H1 (cell line): ENCODE data around the gene ABCD1. TPM values are rescaled to one million over a fixed set of nuclear protein-coding genes. Genes with fewer than 3 reads are reported as not detected.

Experiments used
- CTCF ChIA-PET: fragments of 300-600 bp; sonication (Branson Sonifier 250); formaldehyde crosslinking; loops from one replicate; lab custom pipeline; 2021; ENCODE audit not compliant: partially characterized antibody; lab: Charles Lee
- POLR2A ChIA-PET: fragments of 300-600 bp; sonication (Branson Sonifier 250); formaldehyde crosslinking; loops from one replicate; lab custom pipeline; 2021; ENCODE audit warnings: inconsistent platforms; ENCODE audit not compliant: partially characterized antibody; lab: Charles Lee
- DNase-seq, 2 experiments: peaks; one replicate each; pipeline versions ENCODE4 v3.0.0 to v3.0.0-alpha.2; 2010 to 2022; ENCODE audit warnings: low spot score in 2 of 2, low read depth in 1 of 2, mixed read lengths in 1 of 2
- FAIRE-seq: peaks from 2 replicates; lab custom pipeline; 2011; peaks lifted over from hg19 to GRCh38; lab: Jason Lieb, UNC
- H2AFZ ChIP-seq: 2 replicates; pipeline ENCODE4 v1.8.1; 2012; ENCODE audit warnings: low read length, inconsistent platforms
- H2AK5ac ChIP-seq: 2 replicates; pipeline ENCODE4 v1.6.1; 2013; ENCODE audit warnings: low read depth, low read length
- H2BK120ac ChIP-seq: replicated peaks from 2 replicates; pipeline ENCODE3; 2013; ENCODE audit warnings: low read depth, low read length, inconsistent platforms
- H2BK12ac ChIP-seq: 2 replicates; pipeline ENCODE4 v1.6.1; 2013; ENCODE audit warnings: low read depth, low read length
- H2BK15ac ChIP-seq: 2 replicates; pipeline ENCODE4 v1.6.1; 2013; ENCODE audit warnings: low read length
- H2BK20ac ChIP-seq: 2 replicates; pipeline ENCODE4 v1.6.1; 2013; ENCODE audit warnings: low read length
- H2BK5ac ChIP-seq: 2 replicates; pipeline ENCODE4 v1.6.1; 2013; ENCODE audit warnings: low read depth, low read length
- H3K14ac ChIP-seq: 2 replicates; pipeline ENCODE4 v1.6.1; 2013; ENCODE audit warnings: inconsistent platforms; ENCODE audit not compliant: insufficient read length
- H3K18ac ChIP-seq: 2 replicates; pipeline ENCODE4 v1.6.1; 2013; ENCODE audit warnings: low read length; ENCODE audit errors: extremely low read depth
- H3K23ac ChIP-seq: 2 replicates; pipeline ENCODE4 v1.6.1; 2013; ENCODE audit warnings: inconsistent platforms; ENCODE audit not compliant: insufficient read length
- H3K23me2 ChIP-seq: 2 replicates; pipeline ENCODE4 v1.6.1; 2013; ENCODE audit warnings: low read depth, low read length
- H3K27ac ChIP-seq: 2 replicates; pipeline ENCODE4 v1.6.1; 2011; ENCODE audit warnings: low read depth, low read length, inconsistent platforms
- H3K27me3 ChIP-seq, 4 experiments: replicated peaks in 1 of 4; 1 replicate in 1 of 4; 2 replicates in 3 of 4; pipeline versions ENCODE4 v1.6.1 to v1.8.1; 2011 to 2013; ENCODE audit warnings: low read length in 3 of 4, mild to moderate bottlenecking in 3 of 4, inconsistent platforms in 2 of 4, mixed read lengths in 2 of 4, moderate library complexity in 1 of 4; ENCODE audit not compliant: control insufficient read depth in 3 of 4, insufficient read depth in 3 of 4; ENCODE audit errors: extremely low read depth in 1 of 4
- H3K36me3 ChIP-seq, 4 experiments: 2 replicates each; pipeline versions ENCODE4 v1.6.1 to v1.8.1; 2011 to 2013; ENCODE audit warnings: mild to moderate bottlenecking in 4 of 4, low read length in 3 of 4, moderate library complexity in 2 of 4, control low read depth in 1 of 4, inconsistent platforms in 1 of 4; ENCODE audit not compliant: insufficient read depth in 4 of 4, control insufficient read depth in 2 of 4
- H3K4ac ChIP-seq: replicated peaks from 2 replicates; pipeline ENCODE3; 2013; ENCODE audit warnings: low read length, low read depth, mixed read lengths, inconsistent platforms; ENCODE audit not compliant: insufficient read length
- H3K4me1 ChIP-seq, 4 experiments: replicated peaks in 1 of 4; 1 replicate in 1 of 4; 2 replicates in 3 of 4; pipeline versions ENCODE4 v1.6.1 to v1.8.1; 2011 to 2013; ENCODE audit warnings: low read length in 3 of 4, inconsistent platforms in 2 of 4, mixed read lengths in 1 of 4; ENCODE audit not compliant: insufficient read depth in 4 of 4, control insufficient read depth in 3 of 4
- H3K4me2 ChIP-seq, 2 experiments: 2 replicates each; pipeline versions ENCODE4 v1.6.1 to v1.8.1; 2011 to 2013; ENCODE audit warnings: low read depth in 2 of 2, low read length in 2 of 2, control low read depth in 1 of 2, inconsistent platforms in 1 of 2, mild to moderate bottlenecking in 1 of 2; ENCODE audit not compliant: insufficient read depth in 1 of 2
- H3K4me3 ChIP-seq, 4 experiments: fragments of 200-600, 300-600 bp in 1 of 4; sonication (generic), shearing (Covaris generic), sonication (Bioruptor Twin) in 1 of 4; 2 replicates each; pipeline versions ENCODE4 v1.5.1 to v1.8.1; 2011 to 2016; ENCODE audit warnings: low read length in 4 of 4, low read depth in 3 of 4, control low read depth in 2 of 4, inconsistent platforms in 2 of 4, mild to moderate bottlenecking in 2 of 4, mixed read lengths in 1 of 4, moderate library complexity in 1 of 4; ENCODE audit not compliant: insufficient read depth in 2 of 4; ENCODE audit errors: extremely low read depth in 1 of 4
- H3K56ac ChIP-seq: replicated peaks from 2 replicates; pipeline ENCODE3; 2013; ENCODE audit warnings: low read depth, mild to moderate bottlenecking, mixed read lengths, low read length, inconsistent platforms; ENCODE audit not compliant: insufficient read length
- H3K79me1 ChIP-seq: 2 replicates; pipeline ENCODE4 v1.6.1; 2013; ENCODE audit warnings: low read depth, low read length, control low read depth
- H3K79me2 ChIP-seq, 2 experiments: 2 replicates each; pipeline versions ENCODE4 v1.6.1 to v1.8.1; 2012 to 2013; ENCODE audit warnings: low read length in 2 of 2, mild to moderate bottlenecking in 2 of 2, inconsistent platforms in 1 of 2; ENCODE audit not compliant: insufficient read depth in 2 of 2, control insufficient read depth in 1 of 2
- H3K9ac ChIP-seq, 4 experiments: replicated peaks in 1 of 4; 1 replicate in 1 of 4; 2 replicates in 3 of 4; pipeline versions ENCODE4 v1.6.1 to v1.8.1; 2011 to 2013; ENCODE audit warnings: low read depth in 3 of 4, low read length in 3 of 4, control low read depth in 2 of 4, mild to moderate bottlenecking in 2 of 4, moderate library complexity in 2 of 4, inconsistent platforms in 1 of 4; ENCODE audit errors: extremely low read depth in 1 of 4
- H3K9me3 ChIP-seq, 2 experiments: 2 replicates each; pipeline versions ENCODE4 v1.6.1 to v1.8.1; 2012 to 2013; ENCODE audit warnings: mild to moderate bottlenecking in 2 of 2, moderate library complexity in 2 of 2, control low read depth in 1 of 2, inconsistent platforms in 1 of 2, low read depth in 1 of 2, low read length in 1 of 2, mixed read lengths in 1 of 2; ENCODE audit not compliant: insufficient read depth in 2 of 2
- H4K20me1 ChIP-seq, 2 experiments: replicated peaks in 1 of 2; 2 replicates each; pipeline versions ENCODE3 to v1.8.1; 2011 to 2013; ENCODE audit warnings: inconsistent platforms in 2 of 2, low read length in 2 of 2, mild to moderate bottlenecking in 1 of 2; ENCODE audit not compliant: insufficient read depth in 2 of 2, control insufficient read depth in 1 of 2
- H4K5ac ChIP-seq: 2 replicates; pipeline ENCODE4 v1.6.1; 2013; ENCODE audit warnings: low read length, low read depth, mixed read lengths, inconsistent platforms; ENCODE audit not compliant: insufficient read length
- H4K8ac ChIP-seq: 2 replicates; pipeline ENCODE4 v1.8.0; 2013; ENCODE audit warnings: mild to moderate bottlenecking, moderate library complexity, low read length, inconsistent platforms; ENCODE audit not compliant: insufficient read depth; ENCODE audit errors: extremely low read depth
- H4K91ac ChIP-seq: replicated peaks from 2 replicates; pipeline ENCODE3; 2013; ENCODE audit warnings: low read length, mixed read lengths, inconsistent platforms; ENCODE audit not compliant: insufficient read length
- EZH2 ChIP-seq: fragments of 200-600 bp; sonication (generic); IDR thresholded peaks from 2 replicates; pipeline ENCODE4 v1.7.1; 2012; ENCODE audit warnings: low read depth, mild to moderate bottlenecking, moderate library complexity, low read length, inconsistent platforms; ENCODE audit not compliant: severe bottlenecking
- GABPA ChIP-seq: IDR thresholded peaks from 2 replicates; pipeline ENCODE4 v1.6.1; 2011; ENCODE audit warnings: mild to moderate bottlenecking, low read length, moderate library complexity, borderline replicate concordance; ENCODE audit not compliant: insufficient read depth
- GTF2F1 ChIP-seq: IDR thresholded peaks from 2 replicates; pipeline ENCODE4 v1.6.1; 2012; ENCODE audit warnings: low read depth, low read length, improper control_type of control experiment, borderline replicate concordance
- HDAC6 ChIP-seq: IDR thresholded peaks from one replicate; pipeline ENCODE4 v1.7.1; 2012; ENCODE audit warnings: low read depth, mild to moderate bottlenecking, inconsistent platforms, low read length, moderate library complexity
- PHF8 ChIP-seq: fragments of 200-600 bp; sonication (generic); conservative IDR thresholded peaks from 2 replicates; pipeline ENCODE4 v1.7.1; 2012; ENCODE audit warnings: low read depth, mild to moderate bottlenecking, inconsistent platforms, low read length, moderate library complexity
- POLR2A ChIP-seq, 2 experiments: IDR thresholded peaks; 1 replicate in 1 of 2; 2 replicates in 1 of 2; pipeline ENCODE4 v1.6.1; 2011; ENCODE audit warnings: low read depth in 2 of 2, low read length in 2 of 2, mild to moderate bottlenecking in 2 of 2; ENCODE audit errors: control extremely low read depth in 1 of 2
- POLR2AphosphoS5 ChIP-seq: IDR thresholded peaks from 2 replicates; pipeline ENCODE4 v1.6.1; 2011; ENCODE audit warnings: low read depth, low read length
- SIRT6 ChIP-seq: IDR thresholded peaks from one replicate; pipeline ENCODE4 v1.7.1; 2012; ENCODE audit warnings: low read length, inconsistent platforms
- SIX5 ChIP-seq: IDR thresholded peaks from 2 replicates; pipeline ENCODE4 v1.6.1; 2011; ENCODE audit warnings: mild to moderate bottlenecking, low read depth, low read length
- SP2 ChIP-seq: IDR thresholded peaks from 2 replicates; pipeline ENCODE4 v1.6.1; 2012; ENCODE audit warnings: mild to moderate bottlenecking, low read length, inconsistent platforms
- TAF1 ChIP-seq: IDR thresholded peaks from 2 replicates; pipeline ENCODE4 v1.6.1; 2011; ENCODE audit warnings: mild to moderate bottlenecking, low read depth, low read length
- TEAD4 ChIP-seq: IDR thresholded peaks from 2 replicates; pipeline ENCODE4 v1.6.1; 2012; ENCODE audit warnings: low read depth, low read length, inconsistent platforms, mixed read lengths
- ZNF274 ChIP-seq: IDR thresholded peaks from 2 replicates; pipeline ENCODE4 v1.7.0; 2012; ENCODE audit warnings: low read length, borderline replicate concordance; ENCODE audit errors: extremely low read depth
- WGBS, 2 experiments: shearing (Covaris generic) in 1 of 2; methylation state at CpG; one replicate each; pipeline versions ENCODE4 v1.1.6 to v1.1.7; 2013 to 2015; ENCODE audit warnings: low lambda C conversion rate in 2 of 2, mixed read lengths in 2 of 2, inconsistent platforms in 1 of 2, low coverage in 1 of 2, missing lambda C conversion rate in 1 of 2; ENCODE audit not compliant: insufficient replicate concordance in 2 of 2, insufficient coverage in 1 of 2, insufficient read length in 1 of 2; ENCODE audit errors: extremely low coverage in 1 of 2, missing lambda C conversion rate in 1 of 2; 5-methylcytosine and 5-hydroxymethylcytosine counted together
- polyA plus RNA-seq, 7 experiments: library from polyadenylated mRNA; depleted of rRNA in 3 of 7; stranded (reverse) in 5 of 7; unstranded in 2 of 7; fragments of >200 nt in 5 of 7; fragments of 200-250 nt in 2 of 7; gene quantifications; 1 replicate in 5 of 7; 2 replicates in 1 of 7; 4 replicates in 1 of 7; pipeline versions ENCODE4 v1.2.1 to v1.2.3, GENCODE V29; 2011 to 2013; ENCODE audit warnings: missing spikeins in 2 of 7, mixed read lengths in 2 of 7
- total RNA-seq: library from RNA; stranded (reverse); fragmentation: NEBNext Ultra II Directional; extraction: Animal tissue kit (Norgen Biotek cat#: 25700); gene quantifications from 2 replicates; pipeline ENCODE4 v1.2.1, GENCODE V29; 2021

ABCD1 gene
- total and polyA plus RNA-seq, 2 of the 8 experiments (the other 6 are each of a cell fraction or from before 2014, with no cell fraction given): 3.1 to 6.6 TPM

GRCh38 chrX:153707406-153707805 lies 17.2 kb upstream of the ABCD1 start:
- no peak overlapping the region for H3K27ac ChIP-seq
- H3K56ac ChIP-seq: no peak overlapping the region
- H3K4me3 ChIP-seq: no peak overlapping the region
- no peak overlapping the region for H2BK12ac ChIP-seq
- ChIA-PET CTCF (interaction anchor here (0.7 to 2.8 kb wide), 10 partner anchors 8 to 144 kb away, joined by 3 to 10 read pairs (median 5); partner anchors contain the start of gene SLC6A8), POLR2A (interaction anchor here (1.2 to 2.5 kb wide), 3 partner anchors 8 to 15 kb away, joined by 4 to 11 read pairs (median 6); no protein-coding TSS in a partner anchor)
- H4K91ac ChIP-seq: no peak overlapping the region
- H3K79me2 ChIP-seq: no peaks in the 10 kb centered on the region
- H3K4ac ChIP-seq: no peak overlapping the region
- no peak overlapping the region for H2AK5ac ChIP-seq
- DNase-seq (no peak), FAIRE-seq (no peak)
- peaks cover 0 to 22% (median 6%) of the 10 kb centered on the region in 4 experiments; a peak in 4 of 8 replicates for H3K36me3 ChIP-seq
- peaks cover 0 to 2% (median 0%) of the 10 kb centered on the region in 4 experiments; a peak in 3 of 7 replicates for H3K4me1 ChIP-seq
- no peaks in the 10 kb centered on the region for H3K9me3 ChIP-seq
- H4K5ac ChIP-seq: no peak overlapping the region
- H3K79me1 ChIP-seq: no peaks in the 10 kb centered on the region
- H3K18ac ChIP-seq: no peak overlapping the region
- H2BK15ac ChIP-seq: no peak overlapping the region
- H2AFZ ChIP-seq: no peak overlapping the region
- H4K8ac ChIP-seq: no peak overlapping the region
- no peak overlapping the region for H2BK20ac ChIP-seq
- no peak overlapping the region for H3K4me2 ChIP-seq
- H2BK120ac ChIP-seq: no peak overlapping the region
- no peak overlapping the region for H3K23ac ChIP-seq
- no peak overlapping the region for H2BK5ac ChIP-seq
- H3K9ac ChIP-seq: no peak overlapping the region
- no peak overlapping the region for H3K14ac ChIP-seq
- no peaks in the 10 kb centered on the region for H3K27me3 ChIP-seq
- H4K20me1 ChIP-seq: no peaks in the 10 kb centered on the region
- no peaks in the 10 kb centered on the region for H3K23me2 ChIP-seq
- TF ChIP-seq ZNF274 (no peak), GABPA (no peak), POLR2AphosphoS5 (no peak), SP2 (no peak), SIX5 (no peak), HDAC6 (no peak), POLR2A (IDR thresholded peaks at IDR 0.05; ENCODE audit: control extremely low read depth in 1 of 2, low read depth in 2 of 2, low read length in 2 of 2) (no peak), TEAD4 (no peak), GTF2F1 (no peak), PHF8 (no peak), TAF1 (no peak), SIRT6 (no peak), EZH2 (no peak)
- WGBS, 2 experiments: 93% methylated on average over 3 of the region's 6 CpGs; no CpG with 5 or more reads in 1 of the 2 experiments
